ENCODE measurements around the gene ACADL. TPM values are rescaled to one million over a fixed set of nuclear protein-coding genes. Genes with fewer than 3 reads are reported as not detected.

The ACADL gene
- total and polyA plus RNA-seq, 2 of the 8 experiments (the other 6 are each of a cell fraction or from before 2014, with no cell fraction given), result 0.11 to 0.34 TPM

DNA sequence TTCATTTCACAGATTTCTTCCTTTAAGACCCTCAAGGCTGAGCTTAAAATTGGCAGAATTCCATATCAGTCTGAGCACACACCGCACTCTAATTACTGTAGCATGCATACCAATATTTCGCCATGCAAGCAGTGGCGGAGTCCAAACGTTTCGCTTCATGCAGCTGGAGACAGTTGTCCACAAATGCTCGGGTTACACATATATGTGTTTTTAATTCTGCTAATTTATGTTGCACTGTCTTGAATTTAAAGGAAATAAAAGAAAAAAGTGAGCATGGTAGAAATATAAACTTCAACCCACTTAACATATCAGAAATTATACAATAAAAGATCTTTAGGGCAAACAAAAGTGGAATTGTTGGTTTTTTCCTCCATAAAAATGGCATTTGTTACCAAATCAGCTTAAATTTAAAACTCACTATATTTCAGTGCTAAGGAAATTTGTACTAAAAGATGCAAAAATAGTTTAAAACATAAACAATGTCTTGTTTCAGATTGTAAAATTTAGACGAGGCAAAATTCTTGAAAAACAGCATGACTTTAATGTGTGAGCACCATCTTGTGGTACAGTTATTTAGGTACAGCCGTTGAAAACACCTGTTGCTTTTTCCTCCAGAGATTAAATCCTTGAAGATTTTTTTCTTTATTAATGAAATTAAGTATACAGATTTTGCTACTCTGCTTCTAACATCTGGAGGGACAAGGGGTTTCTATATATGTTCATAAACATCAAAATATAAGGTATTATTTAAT, 30.0 kb downstream of the ACADL start:
- H4K8ac ChIP-seq (ENCODE audit: extremely low read depth, insufficient read depth, low read length), result no peak overlapping the region
- H3K4me1 ChIP-seq (replicated peaks in 1 of 4; ENCODE audit: control insufficient read depth in 3 of 4, insufficient read depth in 4 of 4, low read length in 3 of 4), result no peaks in the 10 kb centered on the region
- no peak overlapping the region for H4K5ac ChIP-seq (ENCODE audit: insufficient read length, low read depth, low read length)
- no peak overlapping the region for H2AK5ac ChIP-seq (ENCODE audit: low read depth, low read length)
- H3K4ac ChIP-seq (replicated peaks; ENCODE audit: insufficient read length, low read depth, low read length), result no peak overlapping the region
- no peak overlapping the region for H3K4me2 ChIP-seq (ENCODE audit: insufficient read depth in 1 of 2, low read depth in 2 of 2, low read length in 2 of 2)
- H2BK20ac ChIP-seq (ENCODE audit: low read length), result no peak overlapping the region
- peaks cover 0 to 1% (median 0%) of the 10 kb centered on the region in 4 experiments; a peak in 1 of 7 replicates for H3K27me3 ChIP-seq (replicated peaks in 1 of 4; ENCODE audit: control insufficient read depth in 3 of 4, extremely low read depth in 1 of 4, insufficient read depth in 3 of 4, low read length in 3 of 4)
- FAIRE-seq (peak; percentile 87), DNase-seq (ENCODE audit: low read depth in 1 of 2, low spot score in 2 of 2) (no peak)
- H3K56ac ChIP-seq (replicated peaks; ENCODE audit: insufficient read length, low read depth, low read length), result no peak overlapping the region
- ChIA-PET CTCF (ENCODE audit: partially characterized antibody) (interaction anchor here (0.7 to 3.8 kb wide), 20 partner anchors 9 to 1788 kb away, joined by 3 to 16 read pairs (median 4); no protein-coding TSS in a partner anchor), POLR2A (ENCODE audit: partially characterized antibody) (no interaction called here)
- no peak overlapping the region for H4K91ac ChIP-seq (replicated peaks; ENCODE audit: insufficient read length, low read length)
- no peak overlapping the region for H2BK120ac ChIP-seq (replicated peaks; ENCODE audit: low read depth, low read length)
- H3K23me2 ChIP-seq (ENCODE audit: low read depth, low read length), result no peaks in the 10 kb centered on the region
- no peaks in the 10 kb centered on the region for H3K9me3 ChIP-seq (ENCODE audit: insufficient read depth in 2 of 2, low read depth in 1 of 2, low read length in 1 of 2)
- no peak overlapping the region for H3K9ac ChIP-seq (replicated peaks in 1 of 4; ENCODE audit: extremely low read depth in 1 of 4, low read depth in 3 of 4, low read length in 3 of 4)
- no peaks in the 10 kb centered on the region for H3K79me2 ChIP-seq (ENCODE audit: control insufficient read depth in 1 of 2, insufficient read depth in 2 of 2, low read length in 2 of 2)
- no peak overlapping the region for H3K4me3 ChIP-seq (ENCODE audit: extremely low read depth in 1 of 4, insufficient read depth in 2 of 4, low read depth in 3 of 4, low read length in 4 of 4)
- no peaks in the 10 kb centered on the region for H3K79me1 ChIP-seq (ENCODE audit: low read depth, low read length)
- no peak overlapping the region for H3K27ac ChIP-seq (ENCODE audit: low read depth, low read length)
- no peak overlapping the region for H3K23ac ChIP-seq (ENCODE audit: insufficient read length)
- no peak overlapping the region for H3K18ac ChIP-seq (ENCODE audit: extremely low read depth, low read length)
- H2BK12ac ChIP-seq (ENCODE audit: low read depth, low read length), result no peak overlapping the region
- no peak overlapping the region; the same call in 1 of the 2 replicates for H2BK15ac ChIP-seq (ENCODE audit: low read length)
- no peak overlapping the region for H2BK5ac ChIP-seq (ENCODE audit: low read depth, low read length)
- H3K36me3 ChIP-seq (ENCODE audit: control insufficient read depth in 2 of 4, insufficient read depth in 4 of 4, low read length in 3 of 4), result no peaks in the 10 kb centered on the region
- 72% methylated on average over 8 of the region's 8 CpGs; no CpG with 5 or more reads in 1 of the 2 experiments for WGBS, 2 experiments (ENCODE audit: extremely low coverage in 1 of 2, insufficient coverage in 1 of 2, insufficient read length in 1 of 2, insufficient replicate concordance in 2 of 2, low coverage in 1 of 2, low lambda C conversion rate in 2 of 2, missing lambda C conversion rate in 1 of 2)
- no peaks in the 10 kb centered on the region for H4K20me1 ChIP-seq (replicated peaks in 1 of 2; ENCODE audit: control insufficient read depth in 1 of 2, insufficient read depth in 2 of 2, low read length in 2 of 2)
- H2AFZ ChIP-seq (ENCODE audit: low read length), result no peak overlapping the region
- H3K14ac ChIP-seq (ENCODE audit: insufficient read length), result no peak overlapping the region
- no peak for TF ChIP-seq GTF2F1 (IDR thresholded peaks at IDR 0.05; ENCODE audit: borderline replicate concordance, low read depth, low read length)
- TF ChIP-seq CTBP2 (IDR thresholded peaks at IDR 0.05; ENCODE audit: borderline replicate concordance, insufficient read depth, insufficient read length, low read length), result no peak

All from H1 (cell line).